ENCODE data around the gene SPTLC2.

The SPTLC2 gene

DNA sequence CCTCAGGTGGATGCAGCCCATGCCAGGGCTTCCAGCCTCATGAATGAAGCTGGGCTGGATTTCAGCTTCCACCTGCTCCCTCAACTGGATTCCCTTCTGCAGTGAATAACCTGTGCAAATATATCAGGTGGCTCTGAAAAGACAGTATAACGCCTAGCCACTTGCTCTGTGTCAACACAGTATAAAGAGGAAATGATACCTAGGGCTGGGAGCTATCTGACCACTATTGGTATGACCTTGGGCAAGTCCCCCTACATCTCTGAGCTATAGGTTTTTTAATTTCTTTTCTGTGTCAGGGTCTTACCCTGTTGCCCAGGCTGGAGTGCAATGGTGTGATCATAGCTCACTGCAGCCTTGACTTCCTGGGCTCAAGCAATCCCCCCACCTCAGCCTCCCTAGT, 137.6 kb downstream of the SPTLC2 start:
- no peaks in the 10 kb centered on the region for H3K4me1 ChIP-seq (ENCODE audit: low read length)
- H3K27ac ChIP-seq (ENCODE audit: low read length) = no peak overlapping the region
- TF ChIP-seq EZH2 (optimal IDR thresholded peaks at IDR 0.05; ENCODE audit: low read depth, low read length) (no peak), EZH2phosphoT487 (IDR thresholded peaks at IDR 0.05; ENCODE audit: low read length) (no peak)
- TF ChIP-seq, protein P1, sequence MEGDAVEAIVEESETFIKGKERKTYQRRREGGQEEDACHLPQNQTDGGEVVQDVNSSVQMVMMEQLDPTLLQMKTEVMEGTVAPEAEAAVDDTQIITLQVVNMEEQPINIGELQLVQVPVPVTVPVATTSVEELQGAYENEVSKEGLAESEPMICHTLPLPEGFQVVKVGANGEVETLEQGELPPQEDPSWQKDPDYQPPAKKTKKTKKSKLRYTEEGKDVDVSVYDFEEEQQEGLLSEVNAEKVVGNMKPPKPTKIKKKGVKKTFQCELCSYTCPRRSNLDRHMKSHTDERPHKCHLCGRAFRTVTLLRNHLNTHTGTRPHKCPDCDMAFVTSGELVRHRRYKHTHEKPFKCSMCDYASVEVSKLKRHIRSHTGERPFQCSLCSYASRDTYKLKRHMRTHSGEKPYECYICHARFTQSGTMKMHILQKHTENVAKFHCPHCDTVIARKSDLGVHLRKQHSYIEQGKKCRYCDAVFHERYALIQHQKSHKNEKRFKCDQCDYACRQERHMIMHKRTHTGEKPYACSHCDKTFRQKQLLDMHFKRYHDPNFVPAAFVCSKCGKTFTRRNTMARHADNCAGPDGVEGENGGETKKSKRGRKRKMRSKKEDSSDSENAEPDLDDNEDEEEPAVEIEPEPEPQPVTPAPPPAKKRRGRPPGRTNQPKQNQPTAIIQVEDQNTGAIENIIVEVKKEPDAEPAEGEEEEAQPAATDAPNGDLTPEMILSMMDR (IDR thresholded peaks at IDR 0.05; ENCODE audit: low read length) = no peak

DNA sequence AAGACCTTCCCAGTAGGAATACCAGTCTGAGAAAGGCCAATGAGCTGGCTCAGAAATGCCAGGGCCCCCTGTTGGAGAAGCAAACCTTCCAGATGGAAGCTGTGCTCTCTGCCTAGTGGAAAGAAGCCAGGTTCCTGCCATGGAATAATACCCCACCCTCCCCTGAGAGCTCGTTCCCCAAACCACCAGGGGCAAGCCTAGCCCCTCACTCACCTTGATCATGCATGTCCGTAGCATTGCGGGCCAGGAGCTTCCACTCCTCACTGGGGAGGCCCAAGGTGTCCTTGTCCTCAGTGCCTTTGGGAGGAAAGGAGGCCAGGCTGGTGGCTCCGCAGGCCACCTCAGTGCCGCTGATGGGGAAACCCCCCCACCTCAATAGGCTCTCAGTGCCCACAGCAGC, 138.4 kb downstream of the SPTLC2 start:
- Histone ChIP-seq H3K4me2 (ENCODE audit: low read depth, low read length) (no peak overlapping the region), H3K4me3 (ENCODE audit: low read length) (no peak overlapping the region), H3K9ac (ENCODE audit: low read length) (no peak overlapping the region), H2AFZ (ENCODE audit: low read length) (no peak overlapping the region), H3K9me2 (replicated peaks; ENCODE audit: insufficient read depth, low read length) (no peaks in the 10 kb centered on the region), H3K27ac (ENCODE audit: low read length) (no peak overlapping the region), H3K36me3 (replicated peaks; ENCODE audit: insufficient read depth, low read length) (no peaks in the 10 kb centered on the region), H3K9me3 (replicated peaks; ENCODE audit: insufficient read depth, low read length) (no peaks in the 10 kb centered on the region), H3K27me3 (replicated peaks; ENCODE audit: insufficient read depth, low read length) (no peaks in the 10 kb centered on the region), H3K4me1 (ENCODE audit: low read length) (no peaks in the 10 kb centered on the region), H4K20me1 (ENCODE audit: insufficient read depth, low read length) (no peaks in the 10 kb centered on the region), H3F3A (ENCODE audit: insufficient read depth, low read length) (no peaks in the 10 kb centered on the region), H3K79me2 (ENCODE audit: low read length) (no peaks in the 10 kb centered on the region)
- no peak for TF ChIP-seq EZH2phosphoT487 (IDR thresholded peaks at IDR 0.05; ENCODE audit: low read length)
- TF ChIP-seq, protein P1 (IDR thresholded peaks at IDR 0.05; ENCODE audit: low read length) = no peak
- TF ChIP-seq EZH2 (optimal IDR thresholded peaks at IDR 0.05; ENCODE audit: low read depth, low read length) = no peak
- DNase-seq = no peak

More for the DNA sequence above, 137.6 kb downstream of the SPTLC2 start:
- Histone ChIP-seq H3K9me3 (replicated peaks; ENCODE audit: insufficient read depth, low read length) (no peaks in the 10 kb centered on the region), H3K4me3 (ENCODE audit: low read length) (no peak overlapping the region), H3K79me2 (ENCODE audit: low read length) (no peaks in the 10 kb centered on the region), H3K9me2 (replicated peaks; ENCODE audit: insufficient read depth, low read length) (no peaks in the 10 kb centered on the region), H3K36me3 (replicated peaks; ENCODE audit: insufficient read depth, low read length) (no peaks in the 10 kb centered on the region), H3K27me3 (replicated peaks; ENCODE audit: insufficient read depth, low read length) (no peaks in the 10 kb centered on the region), H3F3A (ENCODE audit: insufficient read depth, low read length) (no peaks in the 10 kb centered on the region), H4K20me1 (ENCODE audit: insufficient read depth, low read length) (no peaks in the 10 kb centered on the region), H3K9ac (ENCODE audit: low read length) (no peak overlapping the region), H2AFZ (ENCODE audit: low read length) (no peak overlapping the region), H3K4me2 (ENCODE audit: low read depth, low read length) (no peak overlapping the region)
- no peak for DNase-seq

DNA sequence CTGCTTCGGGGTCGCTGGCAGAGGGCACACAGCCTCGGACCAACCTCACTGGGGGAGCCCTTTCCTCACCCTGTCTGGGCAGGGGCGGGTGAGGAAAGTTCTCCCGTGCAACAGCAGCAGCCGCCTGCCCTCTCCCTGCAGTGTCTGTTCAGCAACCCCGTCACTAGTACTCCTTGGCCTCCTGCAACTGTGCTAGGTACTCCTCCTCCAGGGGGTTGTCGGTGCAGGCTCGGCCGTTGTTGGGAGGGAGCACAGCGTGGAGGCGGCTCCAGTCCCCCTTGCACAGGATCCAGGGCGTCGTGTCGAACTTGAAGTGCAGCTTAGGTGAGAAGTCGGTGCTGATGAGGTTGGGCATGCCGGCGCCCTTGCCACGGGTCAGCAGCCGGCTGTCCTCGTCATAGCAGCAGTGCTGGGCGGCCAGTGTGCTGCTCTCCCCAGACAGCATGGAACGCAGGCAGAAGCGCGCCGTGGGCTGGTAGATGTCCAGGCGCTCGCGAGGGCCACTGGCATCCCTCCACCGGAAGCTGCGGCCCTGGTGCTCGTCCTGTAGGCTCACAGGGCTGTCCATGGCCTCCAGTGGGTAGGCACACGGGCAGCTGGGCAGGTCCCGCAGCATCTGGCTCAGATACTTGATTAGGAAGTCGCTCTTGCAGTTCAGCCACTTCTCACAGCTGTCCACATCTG, 140.9 kb downstream of the SPTLC2 start:
- Histone ChIP-seq H2AFZ (ENCODE audit: low read length) (no peak overlapping the region), H3K4me2 (ENCODE audit: low read depth, low read length) (no peak overlapping the region), H4K20me1 (ENCODE audit: insufficient read depth, low read length) (no peaks in the 10 kb centered on the region), H3K9ac (ENCODE audit: low read length) (no peak overlapping the region), H3K79me2 (ENCODE audit: low read length) (no peaks in the 10 kb centered on the region), H3K27ac (ENCODE audit: low read length) (no peak overlapping the region), H3K36me3 (replicated peaks; ENCODE audit: insufficient read depth, low read length) (no peaks in the 10 kb centered on the region), H3F3A (ENCODE audit: insufficient read depth, low read length) (no peaks in the 10 kb centered on the region), H3K9me2 (replicated peaks; ENCODE audit: insufficient read depth, low read length) (no peaks in the 10 kb centered on the region), H3K9me3 (replicated peaks; ENCODE audit: insufficient read depth, low read length) (no peaks in the 10 kb centered on the region), H3K4me3 (ENCODE audit: low read length) (no peak overlapping the region), H3K4me1 (ENCODE audit: low read length) (no peaks in the 10 kb centered on the region), H3K27me3 (replicated peaks; ENCODE audit: insufficient read depth, low read length) (no peaks in the 10 kb centered on the region)
- no peak for DNase-seq
- TF ChIP-seq, protein P1 (IDR thresholded peaks at IDR 0.05; ENCODE audit: low read length) = no peak
- TF ChIP-seq EZH2phosphoT487 (IDR thresholded peaks at IDR 0.05; ENCODE audit: low read length) (no peak), EZH2 (optimal IDR thresholded peaks at IDR 0.05; ENCODE audit: low read depth, low read length) (no peak)
